PC-3 (cell line): ENCODE measurements around the gene EFNB3. TPM values are rescaled to one million over a fixed set of nuclear protein-coding genes. Genes with fewer than 3 reads are reported as not detected.

ENCODE experiments used
- ATAC-seq: fragments of 200-7000 bp; cut with Tn5 transposase; 2 replicates; pipeline ENCODE4 v1.9.1; 2020; ENCODE audit warnings: mild to moderate bottlenecking, moderate library complexity
- BruUV-seq: library from RNA; stranded (reverse); fragments of 400-500 nt; replicated peaks from 2 replicates; lab custom pipeline; 2021; lab: Mats Ljungman, UMichigan
- CTCF ChIA-PET: fragments of 300-600 bp; sonication (Branson Sonifier 250); formaldehyde crosslinking; loops from one replicate; lab custom pipeline; 2022; ENCODE audit warnings: antibody characterized with exemption; lab: Charles Lee
- POLR2A ChIA-PET: fragments of 300-600 bp; sonication (Branson Sonifier 250); formaldehyde crosslinking; loops from one replicate; lab custom pipeline; 2022; ENCODE audit warnings: antibody characterized with exemption; ENCODE audit not compliant: unreplicated experiment; lab: Charles Lee
- DNase-seq: peaks from one replicate; pipeline ENCODE4 v3.0.0-alpha.2; 2015
- H2AFZ ChIP-seq: fragments of 300-600 bp; sonication (generic); 2 replicates; pipeline ENCODE4 v1.6.0; 2016; ENCODE audit warnings: antibody characterized with exemption, low read length
- H3F3A ChIP-seq: fragments of 300-600 bp; sonication (generic); one replicate; pipeline ENCODE4 v1.6.0; 2017; ENCODE audit warnings: antibody characterized with exemption, low read length, control low read depth, mild to moderate bottlenecking; ENCODE audit not compliant: unreplicated experiment
- H3K27ac ChIP-seq: fragments of 300-600 bp; sonication (generic); 2 replicates; pipeline ENCODE4 v1.5.1; 2016; ENCODE audit warnings: mild to moderate bottlenecking, low read length
- H3K27me3 ChIP-seq: fragments of 300-600 bp; sonication (generic); 2 replicates; pipeline ENCODE4 v1.6.1; 2016; ENCODE audit warnings: low read length, mixed read lengths
- H3K36me3 ChIP-seq: fragments of 300-600 bp; sonication (generic); 2 replicates; pipeline ENCODE4 v1.6.1; 2016; ENCODE audit warnings: low read depth, mixed run types, low read length, mixed read lengths
- H3K4me1 ChIP-seq: fragments of 300-600 bp; sonication (generic); 2 replicates; pipeline ENCODE4 v1.5.1; 2016; ENCODE audit warnings: low read length; ENCODE audit not compliant: insufficient read depth
- H3K4me2 ChIP-seq: fragments of 300-600 bp; sonication (generic); 2 replicates; pipeline ENCODE4 v1.6.0; 2016; ENCODE audit warnings: low read length
- H3K4me3 ChIP-seq: fragments of 300-600 bp; sonication (generic); 2 replicates; pipeline ENCODE4 v1.5.1; 2016; ENCODE audit warnings: mild to moderate bottlenecking, low read length, mixed read lengths
- H3K79me2 ChIP-seq: fragments of 300-600 bp; sonication (generic); 2 replicates; pipeline ENCODE4 v1.6.1; 2017; ENCODE audit warnings: low read length, mixed read lengths
- H3K9ac ChIP-seq: fragments of 300-600 bp; sonication (generic); 2 replicates; pipeline ENCODE4 v1.6.0; 2016; ENCODE audit warnings: mild to moderate bottlenecking, low read length
- H3K9me2 ChIP-seq: fragments of 300-600 bp; sonication (generic); replicated peaks from 2 replicates; pipeline ENCODE4 v1.6.1; 2016; ENCODE audit warnings: mixed run types, low read length, mixed read lengths
- H3K9me3 ChIP-seq: fragments of 300-600 bp; sonication (generic); 2 replicates; pipeline ENCODE4 v1.6.1; 2016; ENCODE audit warnings: low read length, mixed read lengths
- H4K20me1 ChIP-seq: fragments of 300-600 bp; sonication (generic); 2 replicates; pipeline ENCODE4 v1.6.1; 2016; ENCODE audit warnings: low read length, mixed read lengths
- CTCF ChIP-seq: fragments of 300-600 bp; sonication (generic); conservative IDR thresholded peaks from 2 replicates; pipeline ENCODE4 v1.5.1; 2017; ENCODE audit warnings: antibody characterized with exemption, low read depth, mild to moderate bottlenecking, low read length
- EZH2 ChIP-seq: fragments of 300-600 bp; sonication (generic); IDR thresholded peaks from one replicate; pipeline ENCODE4 v1.6.1; 2017; ENCODE audit warnings: antibody characterized with exemption, mild to moderate bottlenecking, low read length; ENCODE audit not compliant: unreplicated experiment
- EZH2phosphoT487 ChIP-seq: fragments of 300-600 bp; sonication (generic); IDR thresholded peaks from 2 replicates; pipeline ENCODE4 v1.6.1; 2018; ENCODE audit warnings: mild to moderate bottlenecking, antibody characterized with exemption, low read length, borderline replicate concordance
- intact Hi-C: fragments of 100-400 bp; cut with micrococcal nuclease; formaldehyde crosslinking; loops from 2 replicates; pipeline ENCODE4 v1.9.0; 2023
- total RNA-seq: library from RNA; depleted of rRNA; stranded (reverse); fragments of >200 nt; gene quantifications from 2 replicates; pipeline ENCODE4 v1.2.3, GENCODE V29; 2014

The EFNB3 gene
- total RNA-seq, 1 experiment from 2014 or later: 4.9 TPM

GRCh38 chr17:7719661-7720060 is 14.7 kb downstream of the EFNB3 start:
- H3K9ac ChIP-seq: no peak overlapping the region
- H4K20me1 ChIP-seq: no peaks in the 10 kb centered on the region
- no peak for TF ChIP-seq CTCF
- TF ChIP-seq EZH2: no peak
- no peak for TF ChIP-seq EZH2phosphoT487
- no peak overlapping the region for H2AFZ ChIP-seq
- no peak for DNase-seq
- no peaks in the 10 kb centered on the region for H3K27me3 ChIP-seq
- no peak overlapping the region for H3K4me2 ChIP-seq
- no peak overlapping the region for H3K27ac ChIP-seq
- BruUV-seq: no TSS peak
- no peaks in the 10 kb centered on the region for H3K36me3 ChIP-seq
- no peaks in the 10 kb centered on the region for H3K9me2 ChIP-seq
- POLR2A ChIA-PET: no interaction called here
- no peak overlapping the region for H3K4me3 ChIP-seq
- H3F3A ChIP-seq: no peaks in the 10 kb centered on the region
- ATAC-seq: no peak
- peaks cover 7% of the 10 kb centered on the region for H3K4me1 ChIP-seq
- intact Hi-C loops: no loop called here
- CTCF ChIA-PET: no interaction called here
- H3K9me3 ChIP-seq: no peaks in the 10 kb centered on the region
- no peaks in the 10 kb centered on the region for H3K79me2 ChIP-seq

GRCh38 chr17:7720125-7720524 is 15.1 kb downstream of the EFNB3 start:
- H3K79me2 ChIP-seq: no peaks in the 10 kb centered on the region
- ATAC-seq (no peak), DNase-seq (no peak)
- POLR2A ChIA-PET: no interaction called here
- no TSS peak for BruUV-seq
- no peaks in the 10 kb centered on the region for H3F3A ChIP-seq
- H2AFZ ChIP-seq: no peak overlapping the region
- H3K9me3 ChIP-seq: no peaks in the 10 kb centered on the region
- CTCF ChIA-PET: no interaction called here
- H3K36me3 ChIP-seq: no peaks in the 10 kb centered on the region
- H3K27me3 ChIP-seq: no peaks in the 10 kb centered on the region
- H3K4me1 ChIP-seq: peaks cover 7% of the 10 kb centered on the region
- no peak overlapping the region for H3K4me2 ChIP-seq
- no peaks in the 10 kb centered on the region for H4K20me1 ChIP-seq
- intact Hi-C loops: no loop called here
- H3K9me2 ChIP-seq: no peaks in the 10 kb centered on the region
- H3K27ac ChIP-seq: no peak overlapping the region
- H3K4me3 ChIP-seq: no peak overlapping the region
- TF ChIP-seq EZH2phosphoT487: no peak
- no peak for TF ChIP-seq EZH2
- no peak overlapping the region for H3K9ac ChIP-seq

GRCh38 chr17:7721612-7722011 is 16.6 kb downstream of the EFNB3 start:
- intact Hi-C loops: no loop called here
- Histone ChIP-seq H3K9me2 (no peaks in the 10 kb centered on the region), H3K27ac (no peak overlapping the region), H4K20me1 (no peaks in the 10 kb centered on the region), H3K4me2 (no peak overlapping the region), H3F3A (no peaks in the 10 kb centered on the region), H3K4me3 (no peak overlapping the region), H3K79me2 (no peaks in the 10 kb centered on the region), H3K4me1 (peaks cover 2% of the 10 kb centered on the region), H3K9me3 (no peaks in the 10 kb centered on the region), H3K9ac (no peak overlapping the region), H3K27me3 (no peaks in the 10 kb centered on the region), H2AFZ (no peak overlapping the region), H3K36me3 (no peaks in the 10 kb centered on the region)
- TF ChIP-seq EZH2 (no peak), EZH2phosphoT487 (no peak), CTCF (no peak)
- BruUV-seq: no TSS peak
- CTCF ChIA-PET: no interaction called here
- POLR2A ChIA-PET: no interaction called here
- no peak for DNase-seq
- ATAC-seq: no peak
